Measurements from ENCODE around the gene VIPAS39. TPM values are rescaled to one million over a fixed set of nuclear protein-coding genes. Genes with fewer than 3 reads are reported as not detected.

VIPAS39 gene
- 10 to 100 TPM; 10.9 to 13.0 TPM for total RNA-seq

DNA sequence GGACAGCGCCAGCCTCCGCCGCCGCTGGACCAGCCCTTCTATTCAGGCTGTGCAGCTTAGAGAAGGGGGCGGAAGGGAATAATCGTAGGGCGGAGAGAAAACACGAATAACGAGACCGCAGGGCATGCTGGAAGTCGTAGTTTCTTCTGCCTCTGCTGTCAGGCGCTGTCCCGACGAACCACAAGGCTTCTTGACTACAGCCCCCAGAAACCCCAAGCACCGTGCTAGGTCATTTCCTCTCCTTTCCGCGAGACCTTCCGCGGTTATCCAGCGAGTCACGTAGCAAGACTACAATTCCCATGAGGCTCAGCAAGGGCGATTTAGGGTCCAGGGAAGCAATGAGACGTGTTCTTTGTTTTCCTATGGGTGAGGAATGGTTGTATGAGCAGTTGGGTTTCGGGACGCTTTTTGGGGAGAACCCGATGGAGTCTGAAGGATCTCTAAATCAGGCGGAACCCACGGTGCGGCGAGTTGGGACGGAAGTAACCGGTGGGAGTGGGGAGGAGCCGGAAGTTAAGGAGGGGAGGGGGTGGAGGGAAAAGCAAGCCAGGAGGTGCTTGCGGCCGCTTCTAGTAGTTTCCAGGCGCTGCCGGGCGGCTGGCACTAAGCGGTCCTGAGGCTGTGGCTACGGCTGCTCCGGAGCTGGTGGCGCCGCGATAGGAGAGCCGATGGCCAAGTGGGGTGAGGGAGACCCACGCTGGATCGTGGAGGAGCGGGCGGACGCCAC lies at the start of gene VIPAS39, which contains the start of gene AHSA1:
VIPAS39 (minus strand) TSS at position 80 of the 727 bp plus-strand sequence. CDS start 3,499 bp downstream, outside the sequence.
AHSA1 (plus strand) TSS at position 572 of the 727 bp plus-strand sequence; CDS start at position 669, 97 bp downstream.
- TF ChIP-seq, protein P1, sequence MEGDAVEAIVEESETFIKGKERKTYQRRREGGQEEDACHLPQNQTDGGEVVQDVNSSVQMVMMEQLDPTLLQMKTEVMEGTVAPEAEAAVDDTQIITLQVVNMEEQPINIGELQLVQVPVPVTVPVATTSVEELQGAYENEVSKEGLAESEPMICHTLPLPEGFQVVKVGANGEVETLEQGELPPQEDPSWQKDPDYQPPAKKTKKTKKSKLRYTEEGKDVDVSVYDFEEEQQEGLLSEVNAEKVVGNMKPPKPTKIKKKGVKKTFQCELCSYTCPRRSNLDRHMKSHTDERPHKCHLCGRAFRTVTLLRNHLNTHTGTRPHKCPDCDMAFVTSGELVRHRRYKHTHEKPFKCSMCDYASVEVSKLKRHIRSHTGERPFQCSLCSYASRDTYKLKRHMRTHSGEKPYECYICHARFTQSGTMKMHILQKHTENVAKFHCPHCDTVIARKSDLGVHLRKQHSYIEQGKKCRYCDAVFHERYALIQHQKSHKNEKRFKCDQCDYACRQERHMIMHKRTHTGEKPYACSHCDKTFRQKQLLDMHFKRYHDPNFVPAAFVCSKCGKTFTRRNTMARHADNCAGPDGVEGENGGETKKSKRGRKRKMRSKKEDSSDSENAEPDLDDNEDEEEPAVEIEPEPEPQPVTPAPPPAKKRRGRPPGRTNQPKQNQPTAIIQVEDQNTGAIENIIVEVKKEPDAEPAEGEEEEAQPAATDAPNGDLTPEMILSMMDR (IDR thresholded peaks at IDR 0.05), result no peak
- Histone ChIP-seq H3K27ac (peak within 1 kb of the TSS; percentile 91 to 94), H3K9me3 (no peaks in the 10 kb centered on the region), H3K4me3 (peak within 1 kb of the TSS; percentile 74 to 82), H3K36me3 (peaks cover 38% of the 10 kb centered on the region), H3K27me3 (no peaks in the 10 kb centered on the region), H3K4me1 (peaks cover 0 to 21% of the 10 kb centered on the region in 2 donors)
- DNase-seq (ENCODE audit: low spot score), result peak; percentile 97

DNA sequence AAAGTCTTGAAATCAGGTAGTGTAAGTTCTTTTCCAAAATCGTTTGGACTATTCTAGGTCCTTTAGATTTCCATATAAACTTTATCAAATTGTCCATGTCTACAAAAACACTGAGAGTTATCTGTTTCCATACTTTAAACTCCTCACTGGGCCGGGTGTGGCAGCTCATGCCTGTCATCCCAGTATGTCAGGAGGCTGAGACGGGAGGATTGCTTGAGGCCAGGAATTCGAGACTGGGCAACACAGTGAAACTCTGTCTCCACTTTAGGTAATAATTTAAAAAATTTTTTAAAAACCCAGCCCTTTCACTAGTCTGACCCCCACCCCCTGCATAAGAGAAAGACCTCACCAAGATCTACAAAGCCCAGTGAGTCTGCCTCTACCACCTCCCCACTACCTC lies 47.6 kb upstream of the VIPAS39 start:
- no peak for DNase-seq (ENCODE audit: low spot score)
- TF ChIP-seq, protein P1 (IDR thresholded peaks at IDR 0.05), result no peak
- H3K27me3 ChIP-seq, result no peaks in the 10 kb centered on the region
- peaks cover 0 to 8% of the 10 kb centered on the region in 2 donors for H3K9me3 ChIP-seq
- H3K4me1 ChIP-seq, result no peaks in the 10 kb centered on the region
- H3K4me3 ChIP-seq, result no peak overlapping the region
- no peak overlapping the region for H3K27ac ChIP-seq
- H3K36me3 ChIP-seq, result no peaks in the 10 kb centered on the region

DNA sequence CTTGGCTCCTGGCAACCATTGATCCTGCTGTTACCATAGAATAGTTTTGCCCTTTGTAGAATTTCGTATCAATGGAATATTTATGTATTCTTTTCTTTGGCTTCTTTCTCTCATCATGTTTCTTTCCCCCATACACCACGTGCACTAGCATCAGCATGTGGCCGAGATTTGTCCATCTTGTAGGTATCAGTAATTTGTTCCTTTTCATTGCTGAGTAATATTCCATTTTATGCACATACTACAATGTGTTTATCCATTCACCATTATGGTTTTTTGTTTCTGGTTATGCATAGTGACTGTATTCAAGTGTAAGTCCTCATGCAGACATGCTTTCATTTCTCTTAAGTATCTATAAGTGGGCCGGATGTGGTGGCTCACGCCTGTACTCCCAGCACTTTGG lies 45.7 kb upstream of the VIPAS39 start:
- H3K9me3 ChIP-seq, result peaks cover 0 to 8% of the 10 kb centered on the region in 2 donors
- TF ChIP-seq, protein P1 (IDR thresholded peaks at IDR 0.05), result no peak
- no peaks in the 10 kb centered on the region for H3K36me3 ChIP-seq
- H3K4me3 ChIP-seq, result no peak overlapping the region
- peaks cover 0 to 11% of the 10 kb centered on the region in 2 donors for H3K4me1 ChIP-seq
- peaks cover 7 to 11% of the 10 kb centered on the region in 2 donors for H3K27me3 ChIP-seq
- no peak for DNase-seq (ENCODE audit: low spot score)
- H3K27ac ChIP-seq, result no peak overlapping the region

DNA sequence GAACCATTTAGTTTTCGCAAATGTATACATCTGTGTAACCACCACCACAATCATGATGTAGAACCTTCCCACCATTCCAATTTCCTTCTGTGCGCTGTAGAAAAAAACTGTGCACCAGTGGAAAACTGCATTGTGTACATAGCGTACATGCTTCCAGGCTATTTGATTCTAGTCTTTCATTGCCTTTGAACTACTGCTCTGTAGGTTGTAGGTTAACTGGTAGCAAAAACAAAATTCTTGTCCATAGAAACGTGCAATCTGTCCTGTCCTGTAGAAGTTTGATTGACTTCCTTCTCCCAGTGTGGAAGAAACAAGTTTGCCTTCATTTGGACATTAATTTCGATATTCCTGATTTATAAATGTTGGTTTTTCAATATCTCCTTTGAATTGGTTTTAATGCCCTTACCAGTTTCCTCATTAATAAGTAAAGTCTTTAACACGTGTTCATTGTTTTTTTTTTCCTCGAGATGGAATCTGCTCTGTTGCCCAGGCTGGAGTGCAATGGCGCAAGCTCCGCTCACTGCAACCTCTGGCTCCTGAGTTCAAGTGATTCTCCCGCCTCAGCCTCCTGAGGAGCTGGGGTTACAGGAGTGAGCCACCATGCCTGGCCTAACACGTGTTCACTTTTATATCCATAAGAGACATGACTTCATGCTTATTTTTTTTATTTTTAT lies 44.8 kb upstream of the VIPAS39 start:
- TF ChIP-seq, protein P1 (IDR thresholded peaks at IDR 0.05), result no peak
- no peak for DNase-seq (ENCODE audit: low spot score)
- Histone ChIP-seq H3K4me3 (no peak overlapping the region), H3K36me3 (no peaks in the 10 kb centered on the region), H3K27me3 (peaks cover 10 to 11% of the 10 kb centered on the region in 2 donors), H3K4me1 (peaks cover 0 to 14% of the 10 kb centered on the region in 2 donors), H3K9me3 (peaks cover 0 to 8% of the 10 kb centered on the region in 2 donors), H3K27ac (no peak overlapping the region)

DNA sequence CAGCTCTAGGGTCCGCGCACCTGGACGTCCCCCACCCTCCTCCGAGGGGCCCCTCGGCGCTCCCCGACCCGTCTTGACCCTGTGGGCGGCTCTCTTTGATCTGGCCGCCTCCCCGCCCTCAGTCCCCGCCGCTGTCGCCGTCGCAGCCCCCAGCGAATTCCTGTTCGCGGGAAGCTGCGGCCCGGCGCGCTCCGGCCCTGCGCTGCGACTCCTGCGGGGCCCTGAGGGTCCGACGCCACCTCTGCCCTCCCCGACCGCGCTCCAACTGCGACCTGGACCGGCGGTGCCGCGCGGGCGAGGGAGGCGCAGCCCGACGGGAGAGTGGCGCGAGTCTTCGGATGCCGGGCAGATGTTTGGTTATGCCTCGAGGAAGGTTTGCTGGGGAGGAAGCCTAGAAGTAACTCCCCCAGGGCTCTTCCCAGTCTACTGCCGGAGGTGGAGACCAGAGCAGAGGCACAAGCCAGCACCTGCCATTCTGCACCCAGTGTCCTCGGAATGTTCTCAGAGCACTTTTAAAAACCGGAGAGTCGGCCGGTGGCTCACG lies 41.7 kb upstream of the VIPAS39 start:
- no peak for DNase-seq (ENCODE audit: low spot score)
- no peak overlapping the region for H3K27ac ChIP-seq
- peaks cover 0 to 8% of the 10 kb centered on the region in 2 donors for H3K9me3 ChIP-seq
- H3K4me1 ChIP-seq, result peaks cover 0 to 14% of the 10 kb centered on the region in 2 donors
- H3K27me3 ChIP-seq, result peaks cover 10 to 11% of the 10 kb centered on the region in 2 donors
- H3K4me3 ChIP-seq, result peak overlapping the region; percentile 26 to 50
- TF ChIP-seq, protein P1 (IDR thresholded peaks at IDR 0.05), result no peak
- H3K36me3 ChIP-seq, result no peaks in the 10 kb centered on the region

Measured in right atrium auricular region (tissue), 2 donors.